Testis (tissue), 2 donors: Measurements from ENCODE around the gene SPATA46.

ENCODE experiments used
- CTCF ChIP-seq, 3 experiments: fragments of 450-650 bp in 2 of 3; fragments of 200-600 bp in 1 of 3; sonication (generic) in 1 of 3; IDR thresholded peaks; one replicate each; pipeline ENCODE4 v1.5.1; 2016 to 2019; ENCODE audit warnings: antibody characterized with exemption in 3 of 3, mild to moderate bottlenecking in 2 of 3, moderate library complexity in 1 of 3
- POLR2A ChIP-seq: fragments of 450-650 bp; IDR thresholded peaks from one replicate; pipeline ENCODE4 v1.6.1; 2017; ENCODE audit warnings: antibody characterized with exemption, mild to moderate bottlenecking, moderate library complexity

- TF ChIP-seq CTCF (IDR thresholded peaks at IDR 0.05) = no peak
- no peak for TF ChIP-seq POLR2A
Observed at GRCh38 chr1:162360237-162360873, 16.3 kb downstream of the SPATA46 start.
